Gastroesophageal sphincter (tissue), 3 donors: Measurements from ENCODE around the gene SLC28A1.

Source experiments
- CTCF ChIP-seq, 4 experiments: fragments of 200-600 bp in 2 of 4; fragments of 450-650 bp in 2 of 4; sonication (generic) in 1 of 4; IDR thresholded peaks; one replicate each; pipeline ENCODE4 v1.5.1; 2017 to 2019; ENCODE audit warnings: antibody characterized with exemption in 4 of 4, mild to moderate bottlenecking in 2 of 4, moderate library complexity in 2 of 4
- POLR2A ChIP-seq, 2 donors: fragments of 450-650 bp; IDR thresholded peaks; one replicate each; pipeline ENCODE4 v1.6.1; 2017; ENCODE audit warnings: antibody characterized with exemption in 2 of 2, mild to moderate bottlenecking in 2 of 2, moderate library complexity in 1 of 2
- POLR2AphosphoS5 ChIP-seq: sonication (generic); formaldehyde crosslinking; IDR thresholded peaks from one replicate; pipeline ENCODE4 v1.6.1; 2017; ENCODE audit warnings: antibody characterized with exemption

GRCh38 chr15:84873997-84874396 is 10.5 kb upstream of the SLC28A1 start:
- TF ChIP-seq CTCF (IDR thresholded peaks at IDR 0.05) (no peak), POLR2A (IDR thresholded peaks at IDR 0.05) (no peak), POLR2AphosphoS5 (no peak)
